HG03565 (cell line): ENCODE results near the gene XPO6.

Source experiments
- ATAC-seq: cut with Tn5 transposase; IDR thresholded peaks from one replicate; pipeline ENCODE4 v1.9.1; 2021; ENCODE audit warnings: mild to moderate bottlenecking, moderate library complexity; ENCODE audit not compliant: unreplicated experiment

XPO6 gene

DNA sequence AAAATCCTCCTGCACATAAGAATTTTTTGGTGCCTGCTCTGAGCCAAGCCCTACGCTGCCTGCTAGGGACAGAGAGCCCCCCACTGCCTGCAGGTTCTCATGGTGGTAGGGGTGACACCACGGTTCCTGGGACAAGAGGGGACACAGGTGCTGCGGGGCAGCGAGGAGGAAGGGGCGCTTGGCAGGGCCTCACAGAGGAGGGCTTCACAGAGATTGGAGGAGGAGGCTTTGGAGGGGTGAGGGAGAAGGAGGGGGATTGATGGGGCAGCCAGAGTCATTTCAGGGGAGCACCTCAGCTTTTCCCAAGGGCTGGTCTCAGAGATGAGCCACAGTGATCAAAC lies 118.4 kb downstream of the XPO6 start:
- no peak for ATAC-seq

GRCh38 chr16:28092721-28093384 lies 118.9 kb downstream of the XPO6 start:
- ATAC-seq: no peak

- ATAC-seq: no peak
Observed at GRCh38 chr16:28091656-28092055, 120.1 kb downstream of the XPO6 start.

DNA sequence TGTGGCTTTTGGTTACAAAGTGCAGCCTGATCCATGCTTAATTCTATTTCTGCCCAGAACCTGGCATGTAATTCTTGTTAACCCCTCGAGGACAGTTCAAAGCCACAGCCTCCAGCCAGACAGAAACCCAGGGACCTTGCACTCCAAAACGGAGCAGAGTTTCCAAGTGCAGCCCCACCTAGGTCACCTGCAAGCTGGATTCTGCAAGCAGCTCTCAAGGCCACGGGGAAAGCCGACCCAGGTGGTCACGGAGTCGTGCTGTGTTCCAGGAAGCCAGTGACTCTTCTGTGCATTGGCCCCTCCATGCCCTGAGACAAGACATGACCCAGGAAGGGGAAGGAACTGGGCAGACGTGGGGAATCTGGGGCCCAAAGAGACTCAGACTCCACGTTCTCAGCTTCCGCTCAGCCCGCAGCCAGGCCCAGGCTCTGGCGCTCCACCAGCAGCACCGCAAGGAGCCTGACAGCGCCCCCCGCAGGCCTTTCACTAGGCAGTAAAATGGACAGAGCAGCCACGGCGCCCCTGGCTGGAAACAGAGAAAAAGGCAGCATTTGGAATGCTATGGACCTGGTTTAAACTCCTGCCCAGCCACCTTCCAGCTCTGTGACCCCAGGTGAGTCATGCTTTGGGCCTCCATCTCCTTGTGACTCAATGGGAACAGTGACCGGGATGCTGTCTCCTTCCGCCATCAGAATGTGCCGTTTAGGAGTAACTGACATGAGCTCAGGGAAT lies 121.0 kb downstream of the XPO6 start:
- ATAC-seq: no peak

DNA sequence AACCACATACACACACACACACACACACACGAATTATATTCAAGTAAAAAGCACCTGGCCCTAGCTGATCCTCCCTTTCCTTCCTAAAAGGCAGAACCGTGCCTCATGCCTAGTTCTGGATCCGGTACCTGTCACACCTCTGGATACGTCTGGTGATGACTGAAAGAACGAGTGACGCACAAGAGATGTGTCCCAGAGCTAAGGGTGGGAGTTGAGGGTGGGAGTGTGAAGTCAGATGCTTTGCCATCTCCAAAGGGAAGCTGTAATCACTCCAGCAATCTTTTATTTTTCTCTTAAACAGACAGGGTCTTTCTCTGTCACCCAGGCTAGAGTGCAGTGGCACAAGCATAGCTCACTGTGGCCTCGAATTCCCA lies 121.8 kb downstream of the XPO6 start:
- no peak for ATAC-seq

- ATAC-seq: no peak
Observed at GRCh38 chr16:28089205-28089991, 122.4 kb downstream of the XPO6 start.

- ATAC-seq: no peak
Observed at GRCh38 chr16:28087675-28088300, 124.0 kb downstream of the XPO6 start.

GRCh38 chr16:28087140-28087660 lies 124.6 kb downstream of the XPO6 start:
- ATAC-seq: no peak

GRCh38 chr16:28086186-28087139 lies 125.3 kb downstream of the XPO6 start:
- no peak for ATAC-seq

- no peak for ATAC-seq
Observed at GRCh38 chr16:28085389-28086171, 126.2 kb downstream of the XPO6 start.

DNA sequence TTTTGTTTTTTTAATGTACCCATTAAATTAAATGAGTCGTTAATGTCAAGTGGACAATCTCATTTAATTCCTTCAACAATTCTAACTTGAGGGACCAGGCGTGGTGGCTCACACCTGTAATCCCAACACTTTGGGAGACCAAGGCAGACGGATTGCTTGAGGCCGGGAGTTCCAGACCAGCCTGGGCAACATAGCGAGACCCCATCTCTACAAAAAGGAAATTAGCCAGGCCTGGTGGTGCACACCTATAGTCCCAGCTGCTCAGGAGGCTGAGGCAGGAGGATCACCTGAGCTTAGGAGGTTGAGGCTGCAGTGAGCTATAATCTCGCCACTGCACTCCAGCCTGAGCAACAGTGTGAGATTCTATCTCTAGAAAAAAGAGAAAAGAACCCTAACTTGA lies 127.6 kb downstream of the XPO6 start:
- no peak for ATAC-seq

DNA sequence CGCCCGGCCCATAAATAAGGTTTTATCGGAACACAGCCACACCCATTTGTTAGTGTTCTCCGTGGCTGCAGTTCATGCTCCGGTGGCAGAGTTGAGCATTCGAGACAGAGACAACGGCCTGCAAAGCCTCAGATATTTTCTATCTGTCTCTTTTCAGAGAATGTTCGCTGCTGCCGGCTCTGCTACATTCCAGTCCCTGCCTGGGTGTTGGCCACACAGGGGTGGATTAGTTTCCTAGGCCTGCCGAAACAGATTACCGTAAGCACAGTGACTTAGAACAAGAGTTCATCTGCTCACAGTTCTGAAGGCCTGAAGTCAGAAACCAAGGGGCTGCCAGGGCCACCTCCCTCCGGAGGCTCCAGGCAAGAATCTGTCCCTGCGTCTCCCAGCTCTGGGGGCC lies 129.1 kb downstream of the XPO6 start:
- no peak for ATAC-seq

DNA sequence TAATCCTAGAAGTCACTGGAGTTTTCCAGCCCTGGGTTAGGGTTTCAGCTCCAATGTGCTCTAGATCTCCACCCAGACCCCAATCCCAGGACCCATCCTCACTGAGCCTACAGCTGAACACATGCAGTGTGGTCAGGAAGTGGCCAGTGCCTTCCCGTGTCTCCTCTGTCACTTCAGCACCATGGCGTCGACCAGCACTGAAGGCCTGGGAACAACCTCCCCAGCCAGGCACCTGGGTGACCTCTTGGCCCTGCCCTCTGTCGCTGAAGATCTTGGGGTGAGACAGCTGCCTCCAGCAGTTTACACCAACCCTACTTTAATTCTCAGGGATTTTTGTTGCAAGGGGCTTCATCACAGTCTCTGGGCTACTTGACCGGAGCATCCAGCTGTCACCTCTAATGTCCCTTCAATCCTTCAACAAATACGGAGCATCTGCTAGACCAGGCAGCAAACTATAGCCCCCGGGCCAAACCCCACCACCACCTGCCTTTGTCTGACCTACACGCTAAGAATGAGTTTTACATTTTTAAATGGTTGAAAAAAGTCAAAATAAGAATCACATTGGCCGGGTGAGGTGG lies 130.3 kb downstream of the XPO6 start:
- ATAC-seq: no peak

DNA sequence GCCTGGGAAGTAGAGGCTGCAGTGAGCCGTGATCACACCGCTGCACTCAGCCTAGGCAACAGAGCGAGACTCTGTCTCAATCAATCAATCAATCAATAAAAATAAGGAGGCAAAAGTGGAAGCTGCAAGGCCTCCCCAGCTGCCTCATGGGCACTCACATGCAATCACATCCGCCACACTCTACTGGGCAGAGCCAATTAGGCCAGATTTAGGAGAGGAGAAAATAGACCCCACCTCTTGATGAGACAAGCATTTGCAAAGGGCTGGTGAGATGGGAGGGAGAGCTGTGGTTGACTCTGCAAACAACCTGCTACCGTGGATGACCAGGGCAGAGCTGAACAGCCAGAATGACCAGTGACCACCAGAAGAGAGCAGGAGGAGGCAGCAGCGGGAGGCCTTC lies 133.5 kb downstream of the XPO6 start:
- ATAC-seq: no peak

GRCh38 chr16:28073836-28074235 lies 137.9 kb downstream of the XPO6 start:
- ATAC-seq: no peak

DNA sequence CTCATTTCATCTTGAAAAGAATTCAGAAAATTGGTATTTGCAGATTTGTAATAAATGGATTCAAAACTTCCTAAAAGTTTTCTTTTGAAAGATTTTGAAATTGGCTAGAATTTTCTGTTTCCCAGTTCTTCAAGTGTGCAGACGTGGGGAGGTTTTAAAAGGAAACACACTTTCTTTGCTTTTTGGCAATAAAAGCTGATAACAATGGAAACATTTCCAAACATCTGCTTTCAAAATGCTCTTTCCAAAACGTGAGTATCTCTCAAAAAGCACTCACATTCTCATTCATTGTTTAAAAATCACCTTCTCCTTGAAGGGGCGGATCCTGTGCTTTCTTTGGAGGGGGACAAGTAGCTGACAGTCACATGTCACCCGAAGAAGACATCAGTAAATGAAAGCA lies 139.7 kb downstream of the XPO6 start:
- no peak for ATAC-seq

GRCh38 chr16:28069971-28070794 lies 141.6 kb downstream of the XPO6 start:
- no peak for ATAC-seq

- ATAC-seq: no peak
Observed at GRCh38 chr16:28068976-28069375, 142.8 kb downstream of the XPO6 start.
